K562 (cell line): ENCODE results near the gene NECAB2. TPM values are rescaled to one million over a fixed set of nuclear protein-coding genes. Genes with fewer than 3 reads are reported as not detected.

Experiments
- ATAC-seq: fragments of 200-7000 bp; cut with Tn5 transposase; 3 replicates; pipeline ENCODE4 v1.9.1; 2020; ENCODE audit warnings: moderate library complexity
- BruUV-seq: library from RNA; stranded (reverse); fragments of 400-500 nt; replicated peaks from 2 replicates; lab custom pipeline; 2021; lab: Mats Ljungman, UMichigan
- CTCF ChIA-PET: fragments of 300-600 bp; formaldehyde crosslinking; extraction: SDS; loops from one replicate; lab custom pipeline; 2021; ENCODE audit warnings: low intra/inter-chr PET ratio; lab: Yijun Ruan, JAX
- POLR2A ChIA-PET: fragments of 300-600, 350-650 bp; sonication (Branson Sonifier 250); formaldehyde crosslinking; extraction: SDS; loops from one replicate; lab custom pipeline; 2021; ENCODE audit warnings: antibody characterized with exemption, inconsistent platforms; lab: Yijun Ruan, JAX
- DNase-seq, 4 experiments: peaks; one replicate each; pipeline versions ENCODE4 v3.0.0 to v3.0.0-alpha.2; 2011 to 2018; ENCODE audit warnings: low spot score in 3 of 4, mixed read lengths in 3 of 4; ENCODE audit errors: extremely low read depth in 1 of 4
- FAIRE-seq: peaks from 2 replicates; lab custom pipeline; 2011; peaks lifted over from hg19 to GRCh38; lab: Jason Lieb, UNC
- H2AFZ ChIP-seq: 2 replicates; pipeline ENCODE4 v1.6.0; 2011; ENCODE audit warnings: low read depth, low read length, control low read depth, inconsistent platforms
- H3K27ac ChIP-seq: fragments of 200-600 bp; 3 replicates; pipeline ENCODE4 v1.8.0; 2011; ENCODE audit warnings: low read depth, mild to moderate bottlenecking, control low read depth, inconsistent platforms, low read length, moderate library complexity, mixed read lengths; ENCODE audit errors: extremely low read depth
- H3K27me3 ChIP-seq, 2 experiments: fragments of 300-600 bp in 1 of 2; 2 replicates in 1 of 2; 3 replicates in 1 of 2; pipeline versions ENCODE4 v1.6.0 to v1.8.0; 2011; ENCODE audit warnings: inconsistent platforms in 2 of 2, low read length in 2 of 2, mild to moderate bottlenecking in 1 of 2, mixed read lengths in 1 of 2, moderate library complexity in 1 of 2; ENCODE audit not compliant: control insufficient read depth in 2 of 2, insufficient read depth in 2 of 2
- H3K36me3 ChIP-seq: fragments of 300-600 bp; 3 replicates; pipeline ENCODE4 v1.8.0; 2011; ENCODE audit warnings: mild to moderate bottlenecking, low read length, inconsistent platforms; ENCODE audit not compliant: control insufficient read depth, insufficient read depth
- H3K4me1 ChIP-seq, 2 experiments: fragments of 200-600 bp in 1 of 2; replicated peaks in 1 of 2; 2 replicates in 1 of 2; 3 replicates in 1 of 2; pipeline versions ENCODE4 v1.5.1 to v1.8.0; 2011; ENCODE audit warnings: inconsistent platforms in 2 of 2, low read length in 2 of 2, mild to moderate bottlenecking in 1 of 2, mixed read lengths in 1 of 2, moderate library complexity in 1 of 2; ENCODE audit not compliant: control insufficient read depth in 2 of 2, insufficient read depth in 2 of 2
- H3K4me2 ChIP-seq: 2 replicates; pipeline ENCODE4 v1.6.1; 2011; ENCODE audit warnings: low read length, control low read depth, inconsistent platforms, mixed read lengths; ENCODE audit not compliant: insufficient read depth
- H3K4me3 ChIP-seq: fragments of 200-600 bp; sonication (generic), shearing (Covaris generic); 2 replicates; pipeline ENCODE4 v1.5.1; 2016; ENCODE audit warnings: control low read depth, inconsistent platforms
- H3K79me2 ChIP-seq: fragments of 200-600 bp; 3 replicates; pipeline ENCODE4 v1.8.0; 2011; ENCODE audit warnings: low read length, inconsistent platforms; ENCODE audit not compliant: control insufficient read depth, insufficient read depth
- H3K9ac ChIP-seq, 2 experiments: 2 replicates each; pipeline versions ENCODE4 v1.6.0 to v1.6.1; 2011; ENCODE audit warnings: low read depth in 2 of 2, low read length in 2 of 2, control low read depth in 1 of 2, inconsistent platforms in 1 of 2, mild to moderate bottlenecking in 1 of 2, mixed read lengths in 1 of 2; ENCODE audit not compliant: insufficient read depth in 1 of 2
- H3K9me1 ChIP-seq: one replicate; pipeline ENCODE4 v1.6.0; 2011; ENCODE audit warnings: inconsistent platforms, mild to moderate bottlenecking, low read length, moderate library complexity; ENCODE audit not compliant: control insufficient read depth, insufficient read depth
- H3K9me3 ChIP-seq: replicated peaks from 2 replicates; pipeline ENCODE4 v1.5.1; 2011; ENCODE audit warnings: low read depth, low read length, inconsistent platforms; ENCODE audit not compliant: control insufficient read depth, insufficient read depth
- H4K20me1 ChIP-seq: replicated peaks from 2 replicates; pipeline ENCODE4 v1.6.1; 2011; ENCODE audit warnings: low read length, inconsistent platforms, mixed read lengths; ENCODE audit not compliant: control insufficient read depth, insufficient read depth
- GATAD2A ChIP-seq: fragments of 450-650 bp; IDR thresholded peaks from 2 replicates; pipeline ENCODE4 v1.6.1; 2017
- ZC3H11A ChIP-seq: IDR thresholded peaks from 2 replicates; pipeline ENCODE4 v1.6.1; 2012; ENCODE audit warnings: low read depth, low read length, improper control_type of control experiment
- ZNF12 ChIP-seq: sonication (generic); formaldehyde crosslinking; IDR thresholded peaks from 2 replicates; pipeline ENCODE4 v1.4.0; 2020; ENCODE audit warnings: mild to moderate bottlenecking, missing genetic modification reagents
- ZNF79 ChIP-seq: fragments of 250-450 bp; sonication (Bioruptor Pico); IDR thresholded peaks from 2 replicates; pipeline ENCODE4 v1.4.0; 2020; ENCODE audit warnings: low read depth, mild to moderate bottlenecking, moderate library complexity
- WGBS: fragments of 100-300 bp; shearing (Covaris generic); methylation state at CpG from one replicate; pipeline ENCODE4 v1.1.6; 2016; ENCODE audit warnings: low coverage, mixed read lengths; ENCODE audit not compliant: insufficient coverage; ENCODE audit errors: missing lambda C conversion rate; 5-methylcytosine and 5-hydroxymethylcytosine counted together
- in situ Hi-C: fragments of 300-500 bp; cut with MboI; formaldehyde crosslinking; loops from 4 replicates; pipeline ENCODE4 v1.15.0; 2018; ENCODE audit warnings: inconsistent platforms, mixed read lengths
- intact Hi-C: fragments of 100-400 bp; cut with micrococcal nuclease; formaldehyde crosslinking; loops from 2 replicates; pipeline ENCODE4 v1.14.2; 2022
- polyA plus RNA-seq, 8 experiments: library from polyadenylated mRNA; depleted of rRNA in 4 of 8; stranded (reverse) in 5 of 8; unstranded in 3 of 8; fragments of >200 nt; fragmentation: Nextera tagmentation in 2 of 8; fragmentation: Illumina TruSeq in 1 of 8; extraction: Ambion mirVana in 2 of 8; extraction: Trizol in 1 of 8; gene quantifications; 2 replicates each; pipeline versions ENCODE4 v1.2.1 to v1.2.3, GENCODE V29; 2011 to 2014; ENCODE audit warnings: inconsistent platforms in 1 of 8, missing spikeins in 1 of 8
- total RNA-seq, 7 experiments: library from RNA; depleted of rRNA in 6 of 7; stranded (reverse); fragments of >200 nt in 6 of 7; fragmentation: Illumina TruSeq in 2 of 7; extraction: Trizol in 2 of 7; gene quantifications; 2 replicates each; pipeline versions ENCODE4 v1.2.1 to v1.2.3, GENCODE V29; 2011 to 2021; ENCODE audit warnings: low replicate concordance in 1 of 7
- TF ChIP-seq, protein P1 (sequence below): fragments of 250-450 bp; sonication (Bioruptor Pico); IDR thresholded peaks from 2 replicates; pipeline ENCODE4 v1.8.0; 2021; ENCODE audit warnings: moderate library complexity, mild to moderate bottlenecking, inconsistent platforms
- TF ChIP-seq, protein P2 (sequence below), 2 experiments: fragments of 250-450 bp in 1 of 2; fragments of 450-650 bp in 1 of 2; sonication (Bioruptor Pico) in 1 of 2; IDR thresholded peaks; 2 replicates each; pipeline versions ENCODE4 v1.6.1 to v1.8.0; 2016 to 2021; ENCODE audit warnings: mild to moderate bottlenecking in 2 of 2, moderate library complexity in 2 of 2, missing compliant biosample characterization in 1 of 2, missing genetic modification characterization in 1 of 2

Gene NECAB2
- total and polyA plus RNA-seq, 9 of the 15 experiments (the other 6 are each of a cell fraction or from before 2014, with no cell fraction given), result 0.03 to 0.28 TPM; not detected in 7

DNA sequence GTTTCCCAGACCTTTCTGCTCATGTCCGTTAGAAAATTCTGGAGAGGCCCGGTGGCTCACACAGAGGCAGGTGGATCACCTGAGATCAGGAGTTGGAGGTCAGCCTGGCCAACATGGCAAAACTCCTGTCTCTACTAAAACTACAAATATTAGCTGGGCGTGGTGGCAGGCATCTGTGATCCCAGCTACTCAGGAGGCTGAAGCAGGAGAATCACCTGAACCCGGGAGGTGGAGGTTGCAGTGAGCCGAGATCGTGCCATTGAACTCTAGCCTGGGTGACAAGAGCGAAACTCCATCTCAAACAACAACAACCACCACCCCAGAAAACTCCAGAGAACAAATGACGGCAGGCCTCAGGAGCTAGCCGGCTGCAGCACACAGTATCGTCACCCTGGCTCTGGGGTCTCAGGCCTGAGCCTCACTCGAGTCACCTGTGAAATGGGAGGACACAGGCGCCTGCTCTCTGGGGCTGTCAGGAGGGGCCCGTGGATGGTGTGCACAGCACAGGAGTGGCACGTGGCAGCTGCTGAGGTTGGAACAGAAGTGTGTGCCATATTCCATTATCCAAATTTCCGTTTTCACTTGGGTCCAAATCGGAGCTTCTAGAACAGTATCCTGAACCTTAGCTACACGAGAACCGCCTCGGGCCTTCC lies 77.9 kb downstream of the NECAB2 start:
- POLR2A ChIA-PET, result interaction anchor here (0.7 to 1.3 kb wide), 5 partner anchors 25 to 104 kb away, joined by 3 to 4 read pairs (median 4); no protein-coding TSS in a partner anchor
- peaks cover 39% of the 10 kb centered on the region; the same call in 1 of the 2 replicates for H4K20me1 ChIP-seq
- intact Hi-C loops (no loop called here), in situ Hi-C loops (loop anchor here (10.0 kb wide), 1 partner anchor 71 kb away; no protein-coding TSS in a partner anchor)
- peaks cover 20 to 25% of the 10 kb centered on the region in 2 experiments; a peak in 4 of 5 replicates for H3K27me3 ChIP-seq
- ATAC-seq (no peak), DNase-seq (no peak), FAIRE-seq (no peak)
- peaks cover 16 to 34% of the 10 kb centered on the region in 2 experiments for H3K4me1 ChIP-seq
- TF ChIP-seq ZNF12 (CRISPR knock-in tag), result no peak
- TF ChIP-seq ZC3H11A, result no peak
- H2AFZ ChIP-seq, result no peak overlapping the region
- H3K9ac ChIP-seq, result 0 out of 4 replicates have a peak overlapping the region, but pooled peaks of 1 of the 2 experiments have one; percentile 29
- no peak overlapping the region for H3K4me2 ChIP-seq
- H3K27ac ChIP-seq, result no peak overlapping the region
- H3K4me3 ChIP-seq, result no peak overlapping the region
- WGBS, result 64% methylated on average over 19 of the region's 19 CpGs
- no peaks in the 10 kb centered on the region for H3K79me2 ChIP-seq
- H3K9me3 ChIP-seq, result no peaks in the 10 kb centered on the region
- H3K9me1 ChIP-seq, result peaks cover 11% of the 10 kb centered on the region
- CTCF ChIA-PET, result interaction anchor here (0.5 kb wide), 1 partner anchor 68 kb away, joined by 6 read pairs; no protein-coding TSS in a partner anchor
- peaks cover 14% of the 10 kb centered on the region; the same call in 1 of the 3 replicates for H3K36me3 ChIP-seq
- BruUV-seq, result no TSS peak

DNA sequence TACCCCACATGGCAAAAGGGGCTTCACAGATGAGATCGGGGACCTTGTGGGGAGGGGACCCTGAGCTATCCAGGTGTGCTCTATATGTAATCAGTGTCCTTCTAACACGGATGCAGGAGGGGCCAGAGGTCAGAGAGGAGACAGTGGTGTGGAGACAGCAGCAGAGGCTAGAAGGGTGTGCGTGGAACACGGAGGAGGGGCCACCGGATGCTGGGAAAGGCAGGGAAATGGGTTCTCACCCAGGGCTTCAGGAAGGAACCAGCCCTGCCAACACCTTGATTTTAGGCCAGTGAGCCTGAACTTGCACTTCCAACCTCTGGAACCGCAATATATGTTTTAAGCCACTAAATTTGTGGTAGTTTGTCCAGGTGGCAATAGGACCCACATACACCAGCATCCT lies 79.2 kb downstream of the NECAB2 start:
- peaks cover 16 to 32% of the 10 kb centered on the region in 2 experiments for H3K4me1 ChIP-seq
- no peak for DNase-seq
- H4K20me1 ChIP-seq, result peaks cover 32% of the 10 kb centered on the region; the same call in 1 of the 2 replicates
- no TSS peak for BruUV-seq
- no peak overlapping the region for H2AFZ ChIP-seq
- no peaks in the 10 kb centered on the region for H3K79me2 ChIP-seq
- H3K27ac ChIP-seq, result no peak overlapping the region
- H3K36me3 ChIP-seq, result peaks cover 16% of the 10 kb centered on the region; the same call in 1 of the 3 replicates
- ATAC-seq, result no peak
- 84% methylated on average over 6 of the region's 6 CpGs for WGBS
- ChIA-PET CTCF (interaction anchor here (2.6 kb wide), 1 partner anchor 79 kb away, joined by 9 read pairs; the partner anchor contains the start of gene NECAB2), POLR2A (interaction anchor here (1.6 kb wide), 1 partner anchor 90 kb away, joined by 3 read pairs; no protein-coding TSS in a partner anchor)
- H3K4me3 ChIP-seq, result no peak overlapping the region
- H3K9ac ChIP-seq, result no peak overlapping the region
- TF ChIP-seq, protein P1, sequence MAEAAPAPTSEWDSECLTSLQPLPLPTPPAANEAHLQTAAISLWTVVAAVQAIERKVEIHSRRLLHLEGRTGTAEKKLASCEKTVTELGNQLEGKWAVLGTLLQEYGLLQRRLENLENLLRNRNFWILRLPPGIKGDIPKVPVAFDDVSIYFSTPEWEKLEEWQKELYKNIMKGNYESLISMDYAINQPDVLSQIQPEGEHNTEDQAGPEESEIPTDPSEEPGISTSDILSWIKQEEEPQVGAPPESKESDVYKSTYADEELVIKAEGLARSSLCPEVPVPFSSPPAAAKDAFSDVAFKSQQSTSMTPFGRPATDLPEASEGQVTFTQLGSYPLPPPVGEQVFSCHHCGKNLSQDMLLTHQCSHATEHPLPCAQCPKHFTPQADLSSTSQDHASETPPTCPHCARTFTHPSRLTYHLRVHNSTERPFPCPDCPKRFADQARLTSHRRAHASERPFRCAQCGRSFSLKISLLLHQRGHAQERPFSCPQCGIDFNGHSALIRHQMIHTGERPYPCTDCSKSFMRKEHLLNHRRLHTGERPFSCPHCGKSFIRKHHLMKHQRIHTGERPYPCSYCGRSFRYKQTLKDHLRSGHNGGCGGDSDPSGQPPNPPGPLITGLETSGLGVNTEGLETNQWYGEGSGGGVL (CRISPR knock-in tag), result no peak
- no peak for TF ChIP-seq GATAD2A
- no peak for TF ChIP-seq ZNF79 (CRISPR knock-in tag)
- TF ChIP-seq, protein P2, sequence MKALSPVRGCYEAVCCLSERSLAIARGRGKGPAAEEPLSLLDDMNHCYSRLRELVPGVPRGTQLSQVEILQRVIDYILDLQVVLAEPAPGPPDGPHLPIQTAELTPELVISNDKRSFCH (CRISPR knock-in tag; IDR thresholded peaks at IDR 0.05), result no peak
- TF ChIP-seq, protein P2 (tag; IDR thresholded peaks at IDR 0.05), result no peak
- intact Hi-C loops, result no loop called here
- peaks cover 8 to 13% of the 10 kb centered on the region in 2 experiments; a peak in 4 of 5 replicates for H3K27me3 ChIP-seq
- in situ Hi-C loops, result loop anchor here (10.0 kb wide), 1 partner anchor 72 kb away; no protein-coding TSS in a partner anchor
- FAIRE-seq, result no peak
- no peak overlapping the region for H3K4me2 ChIP-seq
- H3K9me1 ChIP-seq, result peaks cover 6% of the 10 kb centered on the region
- H3K9me3 ChIP-seq, result no peaks in the 10 kb centered on the region
